NAMALWA (cell line): Measurements from ENCODE around the gene UCN3.
"Not testable (repeated sequence)": the region's sequence is repeated elsewhere in the genome, so short reads cannot be mapped to it uniquely, and the experiment has no call there.

ENCODE experiments used
- DNase-seq: peaks from one replicate; pipeline ENCODE4 v3.0.0-alpha.2; 2015; ENCODE audit warnings: low spot score

Gene UCN3

DNA sequence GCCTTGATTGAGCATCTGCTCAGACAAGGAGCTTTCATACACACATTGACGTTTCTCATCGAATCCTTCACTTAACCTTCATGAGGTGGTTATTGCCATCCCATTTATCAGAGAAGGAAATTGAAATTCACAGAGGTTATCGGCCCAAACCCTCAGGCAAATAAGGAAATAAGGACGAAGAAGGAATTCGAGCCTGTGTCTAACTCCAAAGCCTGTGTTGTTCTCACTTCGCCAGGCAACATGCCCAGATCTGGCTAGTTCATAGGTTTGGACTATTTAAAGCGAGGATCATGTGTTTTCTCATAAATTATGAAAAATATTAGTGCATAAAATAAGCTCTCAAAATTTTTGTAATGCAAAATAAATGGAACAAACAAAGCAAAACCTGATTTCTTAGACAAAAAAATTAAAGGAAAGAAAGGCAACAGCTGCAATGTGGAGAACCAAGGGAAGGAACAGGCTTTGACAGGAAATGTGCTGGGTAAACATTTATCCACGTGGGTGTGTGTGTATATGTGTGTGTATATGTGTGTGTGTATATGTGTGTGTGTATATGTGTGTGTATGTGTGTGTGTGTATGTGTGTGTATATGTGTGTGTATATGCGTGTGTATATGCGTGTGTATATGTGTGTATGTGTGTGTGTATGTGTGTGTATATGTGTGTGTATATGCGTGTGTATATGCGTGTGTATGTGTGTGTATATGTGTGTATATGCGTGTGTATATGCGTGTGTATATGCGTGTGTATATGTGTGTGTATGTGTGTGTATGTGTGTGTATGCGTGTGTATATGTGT, 4.8 kb downstream of the UCN3 start:
- no peak for DNase-seq

DNA sequence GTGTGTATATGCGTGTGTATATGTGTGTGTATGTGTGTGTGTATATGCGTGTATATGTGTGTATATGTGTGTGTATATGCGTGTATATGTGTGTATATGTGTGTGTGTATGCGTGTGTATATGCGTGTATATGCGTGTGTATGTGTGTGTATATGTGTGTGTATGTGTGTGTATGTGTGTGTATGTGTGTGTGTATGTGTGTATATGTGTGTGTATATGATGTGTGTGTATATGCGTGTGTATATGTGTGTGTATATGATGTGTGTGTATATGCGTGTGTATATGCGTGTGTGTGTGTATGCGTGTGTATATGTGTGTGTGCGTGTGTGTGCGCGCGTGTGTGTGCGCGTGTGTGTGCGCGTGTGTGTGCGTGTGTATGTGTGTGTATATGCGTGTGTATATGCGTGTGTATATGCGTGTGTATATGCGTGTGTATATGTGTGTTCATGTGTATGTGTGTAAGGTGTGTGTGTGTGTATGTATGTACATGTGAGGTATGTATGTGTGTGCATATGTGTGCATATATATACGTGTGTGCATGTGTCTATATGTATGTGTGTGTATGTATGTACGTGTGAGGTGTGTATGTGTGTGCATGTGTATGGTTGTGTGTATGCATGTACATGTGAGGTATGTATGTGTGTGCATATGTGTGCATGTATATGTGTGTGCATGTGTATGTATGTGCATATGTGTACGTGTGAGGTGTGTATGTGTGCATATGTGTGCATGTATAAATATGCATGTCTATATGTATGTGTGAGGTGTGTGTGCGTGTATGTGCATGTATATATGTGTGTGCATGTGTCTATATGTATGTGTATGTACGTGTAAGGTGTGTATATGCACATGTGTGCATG, 6.0 kb downstream of the UCN3 start:
- no peak for DNase-seq

DNA sequence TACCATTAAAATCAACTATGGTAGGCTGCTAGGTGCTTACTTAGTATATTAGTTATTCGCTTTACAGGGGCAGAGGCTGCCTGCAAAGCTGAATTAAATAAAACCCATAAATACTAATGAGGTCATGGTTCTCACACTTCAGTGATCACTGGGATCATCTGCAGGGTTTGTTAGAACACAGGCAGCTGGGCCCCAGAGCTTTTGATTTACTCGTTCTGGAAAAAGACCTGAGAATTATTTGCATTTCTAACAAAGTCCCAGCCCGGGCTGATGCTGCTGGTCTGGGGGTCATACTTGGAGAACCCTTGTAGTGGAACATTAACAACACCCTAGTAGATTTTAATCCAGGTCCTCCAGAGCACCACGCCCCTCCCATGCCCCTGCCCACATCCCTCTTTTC, 8.5 kb downstream of the UCN3 start:
- DNase-seq, result no peak

- no peak for DNase-seq
These were observed 9.3 kb downstream of the UCN3 start for GRCh38 chr10:5373891-5374611.

DNA sequence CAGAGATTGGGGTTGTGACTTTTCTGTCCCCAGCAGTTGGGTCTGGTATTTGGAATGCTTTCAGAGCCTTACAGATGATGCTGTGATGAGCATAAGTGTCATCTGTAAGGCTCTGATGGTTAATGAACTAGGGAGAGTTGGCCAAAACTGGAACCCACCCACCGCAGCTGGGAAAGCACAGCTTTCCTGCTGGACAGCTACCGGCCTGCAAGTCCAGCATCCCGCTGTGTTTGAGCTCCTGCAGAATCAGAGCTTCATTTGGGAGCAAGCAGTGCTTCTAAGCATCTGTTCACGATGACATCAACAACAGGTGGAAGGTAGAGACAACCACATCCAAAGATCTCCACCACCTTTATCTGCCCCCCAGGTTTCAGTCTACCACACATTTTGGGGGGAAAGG, 11.7 kb downstream of the UCN3 start:
- no peak for DNase-seq

DNA sequence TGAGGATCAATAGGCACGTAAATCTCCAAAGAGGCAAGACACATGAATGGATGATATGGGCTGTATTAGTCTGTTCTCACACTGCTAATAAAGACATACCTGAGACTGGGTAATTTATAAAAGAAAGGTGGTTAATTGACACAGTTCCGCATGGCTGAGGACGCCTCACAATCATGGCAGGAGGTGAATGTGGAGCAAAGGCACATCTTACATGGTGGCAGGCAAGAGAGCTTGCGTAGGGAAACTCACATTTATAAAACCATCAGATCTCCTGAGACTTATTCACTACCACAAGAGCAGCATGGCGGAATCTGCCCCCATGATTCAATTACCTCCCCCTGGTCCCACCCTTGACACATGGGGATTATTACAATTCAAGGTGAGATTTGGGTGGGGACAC, 14.4 kb downstream of the UCN3 start:
- not testable (repeated sequence) for DNase-seq

- not testable (repeated sequence) for DNase-seq
These were observed 15.6 kb downstream of the UCN3 start for GRCh38 chr10:5380395-5380794.

- DNase-seq, result no peak
These were observed 16.4 kb downstream of the UCN3 start for GRCh38 chr10:5381187-5381586.

DNA sequence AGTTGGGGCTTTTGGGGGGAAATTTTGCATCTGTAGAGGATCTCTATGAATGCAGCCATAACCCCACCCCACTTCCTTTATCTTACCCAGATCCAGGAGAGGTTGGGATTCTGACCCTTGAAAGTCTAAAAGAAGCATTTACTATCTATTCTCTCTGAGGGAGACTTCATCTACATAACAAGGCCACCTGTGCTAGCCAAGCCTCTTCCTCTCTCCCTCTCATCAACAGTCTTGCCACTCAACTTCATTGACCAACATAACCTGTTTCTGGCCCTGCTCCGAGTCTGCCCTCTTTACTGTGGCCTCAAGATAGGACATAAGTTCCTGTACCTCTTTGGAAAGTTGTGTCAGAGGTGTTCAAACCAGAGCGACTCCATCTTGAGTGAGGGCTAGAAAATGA, 20.5 kb downstream of the UCN3 start:
- no peak for DNase-seq

GRCh38 chr10:5387169-5387568, 22.4 kb downstream of the UCN3 start:
- no peak for DNase-seq

DNA sequence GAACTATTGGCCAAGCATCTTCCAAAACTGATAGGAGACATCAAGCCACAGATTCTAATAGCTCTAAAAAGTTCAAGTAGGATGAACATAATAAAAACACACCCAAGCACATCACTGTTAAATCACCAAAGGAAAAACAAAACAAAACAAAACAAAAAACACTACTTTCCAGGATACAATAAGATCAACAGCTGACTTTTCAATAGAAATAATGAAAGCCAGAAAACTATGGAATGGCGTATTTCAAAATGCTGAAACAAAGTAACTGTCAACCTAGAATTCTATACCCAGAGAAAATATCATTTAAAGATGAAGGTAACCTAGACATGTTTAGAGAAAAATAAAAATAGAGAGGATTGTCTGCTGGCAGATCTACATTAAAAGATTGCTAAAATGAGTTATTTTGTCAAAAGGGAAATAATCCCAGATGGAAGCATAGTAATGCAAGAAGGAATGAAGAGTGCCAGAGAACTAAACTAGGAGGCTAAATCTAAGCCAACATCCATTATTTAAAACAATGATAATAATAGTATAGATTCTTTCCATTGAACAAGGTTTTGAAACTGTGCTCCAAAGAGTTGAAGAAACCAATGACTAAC, 25.9 kb downstream of the UCN3 start:
- DNase-seq, result no peak

DNA sequence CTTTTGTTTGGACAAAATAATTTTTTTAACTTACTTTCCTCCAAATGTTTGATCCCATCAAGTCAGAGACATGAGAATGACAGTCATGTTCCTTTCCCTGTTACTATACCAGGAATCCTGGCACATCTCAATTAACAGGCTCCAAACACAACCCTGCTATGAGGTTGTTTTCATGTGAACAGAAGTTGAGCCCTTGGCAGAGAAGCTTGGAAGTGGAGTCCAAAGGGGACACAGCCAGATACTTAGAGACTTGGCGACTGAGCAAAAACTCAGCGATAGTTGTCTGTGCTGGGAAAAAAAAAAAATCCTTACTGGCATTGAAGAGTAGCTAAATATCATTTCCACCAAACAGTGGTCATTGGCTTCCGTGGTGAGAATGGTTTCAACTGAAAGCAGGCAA, 27.0 kb downstream of the UCN3 start:
- no peak for DNase-seq

GRCh38 chr10:5393529-5393928, 28.8 kb downstream of the UCN3 start:
- no peak for DNase-seq

DNA sequence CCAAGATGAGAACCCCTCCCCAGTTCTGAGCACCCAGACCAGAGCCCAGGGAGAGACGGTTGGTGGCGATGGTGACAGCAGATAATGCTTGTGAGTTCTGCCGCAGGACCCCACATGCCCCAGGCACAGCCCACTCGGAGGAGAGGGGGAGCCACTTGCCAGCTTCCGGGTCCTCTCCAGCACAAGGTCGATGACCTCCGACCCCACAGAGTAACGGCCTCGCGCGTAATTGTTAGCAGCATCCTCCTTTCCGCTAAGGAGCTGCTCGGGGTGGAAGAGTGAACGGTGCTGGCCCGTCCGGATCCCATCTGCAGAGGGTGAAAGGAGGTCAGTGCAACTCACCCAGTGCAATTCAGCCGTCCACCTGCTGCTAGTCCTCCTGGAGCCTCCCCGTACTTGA, 30.4 kb downstream of the UCN3 start:
- no peak for DNase-seq

DNA sequence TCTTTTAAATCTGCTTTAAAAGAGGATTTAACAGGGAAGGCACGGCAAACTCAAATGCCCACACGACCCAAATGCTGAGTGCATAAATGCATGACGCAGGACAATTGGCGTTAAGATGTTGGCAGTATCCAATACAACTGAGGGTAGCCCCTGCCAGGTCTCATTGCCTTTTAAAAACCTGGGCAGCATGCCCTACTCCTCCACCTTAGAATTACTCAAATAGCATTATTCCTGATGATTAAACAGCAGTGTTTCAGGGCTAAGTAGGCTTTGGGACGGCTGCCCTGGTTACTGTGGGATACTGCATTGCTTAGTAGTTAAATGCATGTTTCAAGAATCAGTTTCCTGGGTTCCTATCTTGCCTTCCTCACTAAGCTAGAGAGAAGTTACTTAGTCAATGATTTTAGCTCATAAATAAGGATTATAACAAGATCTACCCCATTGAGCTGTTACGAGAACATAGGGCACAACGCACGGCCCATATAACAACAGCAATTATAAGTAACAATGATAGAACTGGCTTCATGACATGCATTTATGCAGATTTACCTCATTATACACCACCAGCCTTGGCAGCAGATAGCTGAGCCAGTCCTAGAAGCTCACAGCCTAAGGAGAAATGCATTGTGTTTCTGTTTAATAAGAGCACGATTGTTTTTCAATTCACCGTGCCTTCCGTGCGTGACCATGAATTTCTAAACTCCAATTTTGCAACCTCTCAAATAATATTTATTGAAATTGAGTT, 32.0 kb downstream of the UCN3 start:
- no peak for DNase-seq

DNA sequence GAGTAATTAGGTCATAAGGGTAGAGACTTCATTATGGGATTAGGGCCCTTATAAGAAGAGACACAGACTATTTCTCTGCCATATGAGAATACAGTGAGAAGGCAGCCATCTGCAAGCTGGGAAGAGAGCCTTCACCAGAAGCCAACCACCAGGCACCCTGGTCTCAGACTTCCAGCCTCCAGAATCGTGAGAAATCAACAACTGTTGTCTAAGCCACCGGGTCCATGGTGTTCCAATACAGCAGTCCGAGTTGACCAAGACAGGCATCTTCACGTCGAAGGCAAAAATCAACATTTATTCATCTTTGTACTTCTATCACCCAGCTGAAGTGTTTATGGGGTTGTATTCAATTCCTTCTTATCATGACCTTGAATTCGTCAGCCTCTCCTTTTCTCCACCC, 34.6 kb downstream of the UCN3 start:
- DNase-seq, result no peak

GRCh38 chr10:5400468-5401240, 35.9 kb downstream of the UCN3 start:
- DNase-seq, result no peak

GRCh38 chr10:5402798-5403197, 38.0 kb downstream of the UCN3 start:
- DNase-seq, result no peak

GRCh38 chr10:5404208-5405041, 39.7 kb downstream of the UCN3 start, which contains the start of gene TUBAL3:
Gene TUBAL3 (minus strand): TSS chr10:5404828. CDS start chr10:5404792, 36 bp downstream.
- DNase-seq, result no peak

DNA sequence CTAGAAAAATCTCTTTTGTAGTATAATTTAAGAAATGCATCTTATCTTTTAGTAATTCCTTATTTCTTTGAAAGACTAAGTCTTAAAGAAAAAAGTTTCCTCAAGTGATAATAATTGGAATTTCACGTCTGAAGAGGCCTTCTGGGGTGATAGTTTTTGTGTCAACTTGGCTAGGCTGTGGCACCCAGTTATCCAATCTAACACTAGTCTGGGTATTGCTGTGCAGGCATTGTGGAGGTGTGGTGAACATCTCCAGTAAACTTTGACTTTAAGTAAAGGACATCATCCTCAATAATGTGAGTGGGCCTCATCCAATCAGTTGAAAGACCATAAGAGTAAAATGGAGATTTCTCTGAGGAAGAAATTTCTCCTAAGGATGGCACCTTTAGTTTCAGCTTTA, 42.2 kb downstream of the UCN3 start:
- no peak for DNase-seq
